IMR-90 (cell line): Measurements from ENCODE around the gene MOB2. TPM values are rescaled to one million over a fixed set of nuclear protein-coding genes. Genes with fewer than 3 reads are reported as not detected.
"Not testable (repeated sequence)": the region's sequence is repeated elsewhere in the genome, so short reads cannot be mapped to it uniquely, and the experiment has no call there.

Source experiments
- ATAC-seq: fragments of 200-7000 bp; cut with Tn5 transposase; 2 replicates; pipeline ENCODE4 v1.9.1; 2020; ENCODE audit warnings: low read depth, mild to moderate bottlenecking, moderate library complexity
- BruUV-seq: library from RNA; stranded (reverse); fragments of 400-500 nt; replicated peaks from 2 replicates; lab custom pipeline; 2021; lab: Mats Ljungman, UMichigan
- CTCF ChIA-PET: fragments of 300-600 bp; formaldehyde crosslinking; extraction: SDS; loops from one replicate; lab custom pipeline; 2021; ENCODE audit warnings: antibody characterized with exemption; lab: Yijun Ruan, JAX
- POLR2A ChIA-PET: fragments of 300-600 bp; sonication (Branson Sonifier 250); formaldehyde crosslinking; loops from one replicate; lab custom pipeline; 2022; ENCODE audit warnings: antibody characterized with exemption; ENCODE audit not compliant: unreplicated experiment; lab: Charles Lee
- DNase-seq: peaks from one replicate; pipeline ENCODE4 v3.0.0; 2013
- H2AFZ ChIP-seq: replicated peaks from 2 replicates; pipeline ENCODE3; 2013; ENCODE audit warnings: low read length, mild to moderate bottlenecking; ENCODE audit not compliant: poor library complexity
- H2AK5ac ChIP-seq: 2 replicates; pipeline ENCODE4 v1.6.1; 2013; ENCODE audit warnings: low read depth, low read length, inconsistent platforms
- H2AK9ac ChIP-seq: replicated peaks from 2 replicates; pipeline ENCODE3; 2013; ENCODE audit warnings: mild to moderate bottlenecking, low read depth, low read length, moderate library complexity; ENCODE audit not compliant: poor library complexity
- H2BK120ac ChIP-seq: 2 replicates; pipeline ENCODE4 v1.6.1; 2013; ENCODE audit warnings: low read depth, low read length, inconsistent platforms
- H2BK15ac ChIP-seq: 3 replicates; pipeline ENCODE4 v1.6.1; 2013; ENCODE audit warnings: low read depth, low read length, inconsistent platforms
- H2BK20ac ChIP-seq: 2 replicates; pipeline ENCODE4 v1.6.1; 2013; ENCODE audit warnings: low read depth, mild to moderate bottlenecking, inconsistent platforms, low read length, moderate library complexity
- H2BK5ac ChIP-seq: 2 replicates; pipeline ENCODE4 v1.6.1; 2013; ENCODE audit warnings: mild to moderate bottlenecking, low read depth, low read length, inconsistent platforms; ENCODE audit not compliant: poor library complexity, severe bottlenecking
- H3K14ac ChIP-seq: replicated peaks from 2 replicates; pipeline ENCODE4 v1.6.1; 2013; ENCODE audit warnings: low read depth, low read length, inconsistent platforms
- H3K18ac ChIP-seq: 2 replicates; pipeline ENCODE4 v1.6.1; 2013; ENCODE audit warnings: low read depth, low read length, control low read depth
- H3K23ac ChIP-seq: 2 replicates; pipeline ENCODE4 v1.6.1; 2013; ENCODE audit warnings: low read depth, low read length, inconsistent platforms
- H3K27ac ChIP-seq: 2 replicates; pipeline ENCODE4 v1.5.1; 2013; ENCODE audit warnings: mild to moderate bottlenecking, control low read depth, low read length; ENCODE audit not compliant: insufficient read depth
- H3K27me3 ChIP-seq: 2 replicates; pipeline ENCODE4 v1.6.1; 2013; ENCODE audit warnings: low read length; ENCODE audit not compliant: control insufficient read depth, insufficient read depth
- H3K36me3 ChIP-seq: 2 replicates; pipeline ENCODE4 v1.6.1; 2013; ENCODE audit warnings: low read length, mixed read lengths; ENCODE audit not compliant: control insufficient read depth, insufficient read depth
- H3K4ac ChIP-seq: 2 replicates; pipeline ENCODE4 v1.6.1; 2013; ENCODE audit warnings: low read depth, low read length, inconsistent platforms
- H3K4me1 ChIP-seq: 2 replicates; pipeline ENCODE4 v1.6.1; 2013; ENCODE audit warnings: low read length, mixed read lengths; ENCODE audit not compliant: control insufficient read depth, insufficient read depth
- H3K4me2 ChIP-seq: 2 replicates; pipeline ENCODE4 v1.6.1; 2013; ENCODE audit warnings: low read depth, mild to moderate bottlenecking, control low read depth, low read length, moderate library complexity
- H3K4me3 ChIP-seq: 2 replicates; pipeline ENCODE4 v1.5.1; 2013; ENCODE audit warnings: low read depth, mild to moderate bottlenecking, control low read depth, low read length, moderate library complexity; ENCODE audit not compliant: insufficient read depth
- H3K56ac ChIP-seq: 2 replicates; pipeline ENCODE4 v1.6.1; 2013; ENCODE audit warnings: low read length, inconsistent platforms; ENCODE audit not compliant: insufficient read depth; ENCODE audit errors: extremely low read depth
- H3K79me1 ChIP-seq, 2 experiments: 2 replicates each; pipeline ENCODE4 v1.6.1; 2013; ENCODE audit warnings: low read length in 2 of 2, inconsistent platforms in 1 of 2, low read depth in 1 of 2
- H3K9ac ChIP-seq: 2 replicates; pipeline ENCODE4 v1.6.1; 2013; ENCODE audit warnings: low read depth, low read length, control low read depth
- H3K9me1 ChIP-seq: 2 replicates; pipeline ENCODE4 v1.6.1; 2013; ENCODE audit warnings: low read length, inconsistent platforms; ENCODE audit not compliant: insufficient read depth
- H3K9me3 ChIP-seq: 2 replicates; pipeline ENCODE4 v1.6.1; 2013; ENCODE audit warnings: low read length; ENCODE audit not compliant: control insufficient read depth, insufficient read depth
- H4K20me1 ChIP-seq: 2 replicates; pipeline ENCODE4 v1.6.1; 2013; ENCODE audit warnings: low read length, inconsistent platforms; ENCODE audit not compliant: insufficient read depth
- H4K5ac ChIP-seq: 2 replicates; pipeline ENCODE4 v1.6.1; 2013; ENCODE audit warnings: mild to moderate bottlenecking, low read depth, low read length, control low read depth
- H4K8ac ChIP-seq, 2 experiments: 2 replicates each; pipeline ENCODE4 v1.6.1; 2013; ENCODE audit warnings: low read depth in 2 of 2, low read length in 2 of 2, control low read depth in 1 of 2, inconsistent platforms in 1 of 2
- H4K91ac ChIP-seq: 2 replicates; pipeline ENCODE4 v1.6.1; 2013; ENCODE audit warnings: low read depth, low read length, inconsistent platforms; ENCODE audit not compliant: insufficient read depth
- WGBS, 2 experiments: methylation state at CpG; one replicate each; pipeline versions ENCODE4 v1.1.5 to v1.1.7; 2013; ENCODE audit warnings: missing lambda C conversion rate in 2 of 2; ENCODE audit not compliant: insufficient read length in 1 of 2; ENCODE audit errors: extremely low coverage in 2 of 2; 5-methylcytosine and 5-hydroxymethylcytosine counted together
- dilution Hi-C: fragments of 300-500 bp; cut with HindIII; formaldehyde crosslinking; loops from one replicate; pipeline ENCODE4 v1.14.3; 2018; ENCODE audit warnings: low sequenced_read_pairs; ENCODE audit not compliant: unreplicated experiment
- in situ Hi-C: fragments of 300-500 bp; cut with MboI; formaldehyde crosslinking; loops from 3 replicates; pipeline ENCODE4 v1.14.3; 2019; ENCODE audit warnings: low sequenced_read_pairs, inconsistent platforms, mixed read lengths
- intact Hi-C: fragments of 100-400 bp; cut with micrococcal nuclease; formaldehyde crosslinking; loops from 2 replicates; pipeline ENCODE4 v1.10.0; 2022
- polyA plus RNA-seq, 3 experiments: library from polyadenylated mRNA; depleted of rRNA; stranded (reverse); fragments of >200 nt; gene quantifications; 2 replicates each; pipeline ENCODE4 v1.2.3, GENCODE V29; 2012; ENCODE audit warnings: low replicate concordance in 1 of 3
- total RNA-seq: library from RNA; depleted of rRNA; stranded (reverse); fragments of >200 nt; gene quantifications from 2 replicates; pipeline ENCODE4 v1.2.3, GENCODE V29; 2012

The MOB2 gene
- total and polyA plus RNA-seq, 2 of the 4 experiments (the other 2 are of a cell fraction) = 23.7 to 36.2 TPM

DNA sequence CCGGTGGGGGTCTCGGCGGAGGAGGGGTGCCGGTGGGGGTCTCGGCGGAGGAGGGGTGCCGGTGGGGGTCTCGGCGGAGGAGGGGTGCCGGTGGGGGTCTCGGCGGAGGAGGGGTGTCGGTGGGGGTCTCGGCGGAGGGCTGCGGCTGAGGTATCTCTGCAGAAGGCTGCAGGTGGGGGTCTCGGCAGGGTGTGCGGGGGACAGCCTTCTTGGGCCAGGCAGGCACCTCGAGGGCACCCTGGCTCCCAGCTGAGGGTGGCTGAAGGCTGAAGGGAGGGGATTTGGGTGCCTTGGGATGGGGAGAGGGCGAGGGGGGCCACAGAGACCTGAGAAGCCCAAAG is 51.1 kb downstream of the MOB2 start:
- H3K18ac ChIP-seq, H3K4me2 ChIP-seq, H4K8ac ChIP-seq, BruUV-seq, ATAC-seq, dilution Hi-C loops, intact Hi-C loops, H4K91ac ChIP-seq, H3K9ac ChIP-seq, H2BK120ac ChIP-seq, H2AFZ ChIP-seq, DNase-seq, H2BK5ac ChIP-seq, H3K56ac ChIP-seq, H4K20me1 ChIP-seq, POLR2A ChIA-PET, H3K4ac ChIP-seq, in situ Hi-C loops, H2AK5ac ChIP-seq, H3K27ac ChIP-seq, H2BK20ac ChIP-seq, H3K4me3 ChIP-seq, H3K23ac ChIP-seq, CTCF ChIA-PET, H3K36me3 ChIP-seq, H2BK15ac ChIP-seq, H3K79me1 ChIP-seq, H3K14ac ChIP-seq, H4K5ac ChIP-seq, H2AK9ac ChIP-seq, H3K27me3 ChIP-seq, H3K4me1 ChIP-seq, H3K9me3 ChIP-seq, H3K9me1 ChIP-seq: not testable (repeated sequence)
- 85% methylated on average over 8 of the region's 20 CpGs; no CpG with 5 or more reads in 1 of the 2 experiments for WGBS, 2 experiments
